ENCODE results near the gene ANGEL2. TPM values are rescaled to one million over a fixed set of nuclear protein-coding genes. Genes with fewer than 3 reads are reported as not detected.

ANGEL2 gene
- total RNA-seq, 2 donors from 2014 or later: 19.0 to 20.6 TPM

DNA sequence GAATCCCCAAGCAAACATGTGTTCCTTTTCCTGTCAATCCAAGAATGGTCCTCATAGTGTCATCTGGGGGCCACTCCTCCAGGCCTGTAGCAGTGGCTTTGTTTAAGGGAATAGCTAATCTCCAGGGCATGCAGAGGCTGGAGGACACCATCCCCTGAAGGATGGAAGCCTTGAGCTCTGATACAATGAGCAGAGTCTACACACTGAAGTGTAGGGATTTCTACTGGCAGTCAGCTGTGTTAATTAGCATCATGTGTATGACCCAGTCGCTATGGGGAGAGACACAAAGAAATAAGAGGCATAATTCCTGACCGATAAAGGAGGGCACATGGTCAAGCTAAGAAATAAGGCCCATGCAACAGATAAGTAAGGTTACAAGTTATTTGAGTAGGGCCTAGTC is 29.1 kb downstream of the ANGEL2 start:
- no peaks in the 10 kb centered on the region for H3K36me3 ChIP-seq
- DNase-seq: no peak
- H3K27me3 ChIP-seq: no peaks in the 10 kb centered on the region
- H3K4me1 ChIP-seq: no peaks in the 10 kb centered on the region
- no peaks in the 10 kb centered on the region for H3K9me3 ChIP-seq
- no peak overlapping the region for H3K27ac ChIP-seq
- TF ChIP-seq, protein P1, sequence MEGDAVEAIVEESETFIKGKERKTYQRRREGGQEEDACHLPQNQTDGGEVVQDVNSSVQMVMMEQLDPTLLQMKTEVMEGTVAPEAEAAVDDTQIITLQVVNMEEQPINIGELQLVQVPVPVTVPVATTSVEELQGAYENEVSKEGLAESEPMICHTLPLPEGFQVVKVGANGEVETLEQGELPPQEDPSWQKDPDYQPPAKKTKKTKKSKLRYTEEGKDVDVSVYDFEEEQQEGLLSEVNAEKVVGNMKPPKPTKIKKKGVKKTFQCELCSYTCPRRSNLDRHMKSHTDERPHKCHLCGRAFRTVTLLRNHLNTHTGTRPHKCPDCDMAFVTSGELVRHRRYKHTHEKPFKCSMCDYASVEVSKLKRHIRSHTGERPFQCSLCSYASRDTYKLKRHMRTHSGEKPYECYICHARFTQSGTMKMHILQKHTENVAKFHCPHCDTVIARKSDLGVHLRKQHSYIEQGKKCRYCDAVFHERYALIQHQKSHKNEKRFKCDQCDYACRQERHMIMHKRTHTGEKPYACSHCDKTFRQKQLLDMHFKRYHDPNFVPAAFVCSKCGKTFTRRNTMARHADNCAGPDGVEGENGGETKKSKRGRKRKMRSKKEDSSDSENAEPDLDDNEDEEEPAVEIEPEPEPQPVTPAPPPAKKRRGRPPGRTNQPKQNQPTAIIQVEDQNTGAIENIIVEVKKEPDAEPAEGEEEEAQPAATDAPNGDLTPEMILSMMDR (IDR thresholded peaks at IDR 0.05): no peak
- no peak overlapping the region for H3K4me3 ChIP-seq
- intact Hi-C loops (cut with DNase I): loop anchor here (10.0 kb wide), 1 partner anchor 322 kb away; no protein-coding TSS in a partner anchor
- H3K9ac ChIP-seq (ENCODE audit: low read depth in 2 of 2, low read length in 2 of 2): no peak overlapping the region

DNA sequence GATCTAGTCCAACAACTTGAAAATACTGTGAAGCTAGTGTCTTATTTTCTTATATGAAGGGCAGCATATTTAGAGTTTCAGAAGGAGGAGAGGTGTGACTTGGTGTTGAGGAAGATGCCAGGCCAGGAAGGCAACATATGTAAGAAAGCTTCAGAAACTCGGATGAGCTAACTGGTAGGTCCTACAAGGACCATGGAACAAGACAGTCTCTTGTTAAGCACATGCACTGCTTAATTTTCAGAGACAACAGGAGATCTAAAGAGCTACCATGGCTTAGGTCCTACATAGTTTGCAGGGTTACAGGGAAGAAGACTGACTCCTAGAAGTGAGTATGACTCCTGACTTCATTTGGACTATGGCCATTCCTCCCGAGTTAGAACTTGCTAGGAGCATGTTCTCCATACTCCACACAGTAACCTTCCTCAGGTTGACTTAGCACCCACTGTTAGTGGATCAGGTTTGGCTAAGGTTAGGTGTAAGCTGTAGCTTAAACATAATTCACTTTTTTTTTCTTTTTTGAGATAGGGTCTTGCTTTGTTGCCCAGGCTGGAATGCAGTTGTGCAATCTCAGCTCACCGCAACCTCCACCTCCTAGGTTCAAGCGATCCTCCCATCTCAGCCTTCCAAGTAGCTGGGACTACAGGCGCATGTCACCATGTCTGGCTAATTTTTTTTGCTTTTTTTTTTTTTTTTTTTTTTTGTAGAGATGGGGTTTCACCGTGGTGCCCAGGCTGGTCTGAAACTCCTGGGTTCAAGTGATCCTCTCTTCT is 31.0 kb downstream of the ANGEL2 start:
- intact Hi-C loops (cut with DNase I): loop anchor here (10.0 kb wide), 1 partner anchor 320 kb away; no protein-coding TSS in a partner anchor
- TF ChIP-seq, protein P1 (IDR thresholded peaks at IDR 0.05): no peak
- no peak overlapping the region for H3K9ac ChIP-seq (ENCODE audit: low read depth in 2 of 2, low read length in 2 of 2)

DNA sequence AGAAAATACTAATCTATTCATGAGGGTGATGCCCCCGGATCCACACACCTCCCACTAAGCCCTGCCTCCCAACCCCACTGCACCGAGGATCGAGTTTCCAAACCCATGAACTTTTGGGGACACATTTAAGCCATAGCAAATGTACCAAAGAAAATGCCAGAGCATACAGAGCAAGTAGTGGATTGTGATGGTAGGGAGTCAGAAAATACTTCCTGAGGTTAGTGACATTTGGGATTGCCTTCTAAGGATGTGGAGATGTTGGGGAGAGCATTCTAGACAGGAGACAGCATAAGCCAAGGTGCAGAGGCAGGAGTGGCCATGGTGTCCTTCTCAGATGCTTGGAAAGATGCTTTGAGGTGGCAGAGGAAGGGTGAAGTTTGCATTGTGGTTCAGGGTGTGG is 32.2 kb downstream of the ANGEL2 start:
- Histone ChIP-seq H3K4me3 (no peak overlapping the region), H3K4me1 (no peaks in the 10 kb centered on the region), H3K9ac (ENCODE audit: low read depth in 2 of 2, low read length in 2 of 2) (no peak overlapping the region), H3K27ac (no peak overlapping the region), H3K9me3 (no peaks in the 10 kb centered on the region), H3K27me3 (no peaks in the 10 kb centered on the region), H3K36me3 (no peaks in the 10 kb centered on the region)
- intact Hi-C loops (cut with DNase I): loop anchor here (10.0 kb wide), 1 partner anchor 319 kb away; no protein-coding TSS in a partner anchor
- TF ChIP-seq, protein P1 (IDR thresholded peaks at IDR 0.05): no peak
- no peak for DNase-seq

More for the DNA sequence above, 31.0 kb downstream of the ANGEL2 start:
- Histone ChIP-seq H3K4me1 (no peaks in the 10 kb centered on the region), H3K4me3 (no peak overlapping the region), H3K27me3 (no peaks in the 10 kb centered on the region), H3K36me3 (no peaks in the 10 kb centered on the region), H3K9me3 (no peaks in the 10 kb centered on the region), H3K27ac (no peak overlapping the region)
- no peak for DNase-seq

DNA sequence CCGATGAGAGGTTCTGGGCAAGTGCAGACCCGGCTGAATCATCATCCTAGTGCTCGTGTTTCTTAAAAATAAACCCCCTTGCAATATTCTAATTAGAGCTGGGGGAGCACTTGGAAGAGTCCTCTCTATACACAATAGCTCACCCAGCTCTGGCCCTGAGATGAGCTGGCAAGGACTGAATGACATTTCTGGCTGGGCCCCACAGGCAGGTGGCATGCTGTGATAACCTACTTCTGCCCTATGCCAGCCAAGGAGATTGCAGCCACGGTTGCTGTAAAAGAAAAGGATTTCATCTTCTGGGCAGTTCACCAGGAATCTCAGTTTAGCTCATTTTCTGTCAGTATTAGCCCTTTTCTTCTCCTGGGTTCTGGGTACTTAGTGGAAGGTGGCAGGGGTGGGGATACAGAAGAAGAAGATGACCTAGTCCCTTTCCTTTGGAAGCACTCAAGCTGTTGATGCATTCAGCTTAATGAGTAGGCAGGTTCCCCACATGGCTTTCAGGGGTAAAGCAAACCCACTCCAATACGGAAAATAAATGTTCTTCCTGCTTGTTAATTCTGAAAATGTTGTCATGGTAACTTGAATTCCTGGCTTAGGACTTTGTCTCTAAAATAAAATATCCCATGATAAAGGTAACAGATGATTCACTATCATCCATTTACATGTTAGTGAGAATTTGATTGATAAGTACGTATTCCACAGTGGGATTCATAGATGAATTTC is 33.1 kb downstream of the ANGEL2 start:
- no peak overlapping the region for H3K4me3 ChIP-seq
- no peak overlapping the region for H3K27ac ChIP-seq
- no peaks in the 10 kb centered on the region for H3K27me3 ChIP-seq
- intact Hi-C loops (cut with DNase I): loop anchor here (10.0 kb wide), 1 partner anchor 318 kb away; no protein-coding TSS in a partner anchor
- no peak for DNase-seq
- H3K36me3 ChIP-seq: no peaks in the 10 kb centered on the region
- H3K9me3 ChIP-seq: no peaks in the 10 kb centered on the region
- H3K4me1 ChIP-seq: no peaks in the 10 kb centered on the region
- TF ChIP-seq, protein P1 (IDR thresholded peaks at IDR 0.05): no peak
- H3K9ac ChIP-seq (ENCODE audit: low read depth in 2 of 2, low read length in 2 of 2): no peak overlapping the region

DNA sequence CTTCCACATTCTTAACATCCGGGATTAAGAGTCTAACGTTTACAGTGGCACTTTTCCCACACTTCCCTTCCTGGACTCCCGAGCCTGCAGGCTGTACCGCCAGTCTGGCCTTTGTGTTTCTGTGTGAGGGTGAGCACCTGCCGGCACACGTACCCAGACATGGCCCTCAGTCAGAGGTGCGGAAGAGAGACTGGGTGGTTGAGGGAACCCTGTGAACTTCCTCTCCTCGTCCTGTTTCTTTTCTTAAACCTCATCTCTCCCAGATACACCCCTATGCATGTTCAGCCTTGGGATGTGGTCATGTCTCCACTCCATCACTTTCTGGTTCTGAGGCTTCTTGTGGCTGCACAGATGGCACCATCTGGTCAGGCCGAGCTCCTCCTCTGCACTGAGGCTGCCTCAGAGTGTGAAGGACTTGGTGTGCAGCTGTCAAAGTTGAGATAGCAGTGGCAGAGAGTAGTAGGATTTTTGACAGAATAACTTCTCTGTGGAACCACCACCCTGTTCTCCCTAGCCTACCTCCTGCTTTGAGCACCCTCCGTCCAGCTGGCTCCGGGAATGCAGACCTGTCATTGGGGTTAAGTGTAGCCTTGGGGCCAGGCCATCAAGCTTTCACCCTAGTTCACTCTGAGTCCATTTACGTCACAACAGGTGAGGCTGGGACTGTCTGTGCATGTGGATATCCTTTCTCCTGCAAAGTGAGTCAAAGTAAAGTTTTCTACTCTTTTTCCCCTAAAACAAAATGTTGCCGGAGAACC is 33.9 kb downstream of the ANGEL2 start:
- H3K9me3 ChIP-seq: no peaks in the 10 kb centered on the region
- no peak overlapping the region for H3K9ac ChIP-seq (ENCODE audit: low read depth in 2 of 2, low read length in 2 of 2)
- no peak for DNase-seq
- no peaks in the 10 kb centered on the region for H3K4me1 ChIP-seq
- intact Hi-C loops (cut with DNase I): loop anchor here (10.0 kb wide), 1 partner anchor 317 kb away; no protein-coding TSS in a partner anchor
- no peaks in the 10 kb centered on the region for H3K36me3 ChIP-seq
- TF ChIP-seq, protein P1 (IDR thresholded peaks at IDR 0.05): no peak
- no peak overlapping the region for H3K27ac ChIP-seq
- no peaks in the 10 kb centered on the region for H3K27me3 ChIP-seq
- H3K4me3 ChIP-seq: no peak overlapping the region
